GM12874 (cell line): Measurements from ENCODE around the gene BRF1.

Experiments
- TF ChIP-seq, protein P1 (sequence below): IDR thresholded peaks from 2 replicates; pipeline ENCODE4 v1.5.1; 2011; ENCODE audit warnings: low read depth, mild to moderate bottlenecking, control low read depth, low read length, moderate library complexity; ENCODE audit not compliant: insufficient read depth

The BRF1 gene

DNA sequence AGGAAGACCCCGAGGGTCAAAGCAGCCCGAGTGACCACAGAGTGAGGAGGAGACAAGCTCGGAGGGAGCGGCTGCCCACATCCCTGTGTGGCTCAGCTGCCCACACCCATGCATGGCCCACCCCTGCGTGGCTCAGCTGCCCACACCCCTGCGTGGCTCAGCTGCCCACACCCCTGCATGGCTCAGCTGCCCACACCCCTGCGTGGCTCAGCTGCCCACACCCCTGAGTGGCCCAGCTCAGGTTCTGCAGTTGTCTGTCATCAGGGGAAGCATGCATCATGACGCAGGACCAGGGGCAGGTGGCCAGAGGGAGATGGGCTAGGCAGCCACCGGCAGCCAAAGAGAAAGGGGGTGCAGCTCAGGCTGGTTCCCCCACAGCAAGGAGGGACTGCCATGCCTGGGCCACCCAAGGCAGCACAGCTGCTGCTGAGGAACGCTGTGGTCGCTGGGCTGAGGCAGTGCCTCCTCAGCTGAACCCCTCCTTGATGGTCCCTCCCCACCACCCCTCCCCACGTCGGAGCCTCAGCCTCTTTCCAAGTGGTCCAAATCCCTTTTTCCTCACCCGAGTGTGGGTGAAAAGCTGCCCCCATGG is 86.4 kb downstream of the BRF1 start:
- TF ChIP-seq, protein P1, sequence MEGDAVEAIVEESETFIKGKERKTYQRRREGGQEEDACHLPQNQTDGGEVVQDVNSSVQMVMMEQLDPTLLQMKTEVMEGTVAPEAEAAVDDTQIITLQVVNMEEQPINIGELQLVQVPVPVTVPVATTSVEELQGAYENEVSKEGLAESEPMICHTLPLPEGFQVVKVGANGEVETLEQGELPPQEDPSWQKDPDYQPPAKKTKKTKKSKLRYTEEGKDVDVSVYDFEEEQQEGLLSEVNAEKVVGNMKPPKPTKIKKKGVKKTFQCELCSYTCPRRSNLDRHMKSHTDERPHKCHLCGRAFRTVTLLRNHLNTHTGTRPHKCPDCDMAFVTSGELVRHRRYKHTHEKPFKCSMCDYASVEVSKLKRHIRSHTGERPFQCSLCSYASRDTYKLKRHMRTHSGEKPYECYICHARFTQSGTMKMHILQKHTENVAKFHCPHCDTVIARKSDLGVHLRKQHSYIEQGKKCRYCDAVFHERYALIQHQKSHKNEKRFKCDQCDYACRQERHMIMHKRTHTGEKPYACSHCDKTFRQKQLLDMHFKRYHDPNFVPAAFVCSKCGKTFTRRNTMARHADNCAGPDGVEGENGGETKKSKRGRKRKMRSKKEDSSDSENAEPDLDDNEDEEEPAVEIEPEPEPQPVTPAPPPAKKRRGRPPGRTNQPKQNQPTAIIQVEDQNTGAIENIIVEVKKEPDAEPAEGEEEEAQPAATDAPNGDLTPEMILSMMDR, result no peak

DNA sequence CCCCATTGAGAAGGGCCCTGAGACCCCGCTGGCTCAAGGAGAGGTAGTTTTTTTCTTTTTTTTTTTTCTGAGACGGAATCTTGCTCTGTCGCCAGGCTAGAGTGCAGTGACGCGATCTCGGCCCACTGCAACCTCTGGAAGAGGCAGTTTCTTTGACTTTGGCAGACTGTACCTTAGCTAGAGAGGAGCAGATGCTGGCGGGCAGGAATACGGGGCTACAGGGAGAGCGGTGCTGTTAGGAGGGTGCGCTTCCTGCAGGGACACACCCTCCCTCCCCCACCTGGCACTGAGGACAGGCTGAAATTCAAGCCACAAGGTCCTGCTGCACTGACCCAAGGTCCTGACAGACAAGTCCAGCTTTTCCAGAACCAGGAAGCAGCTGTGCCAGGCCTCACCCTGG is 87.4 kb downstream of the BRF1 start:
- TF ChIP-seq, protein P1, result no peak

DNA sequence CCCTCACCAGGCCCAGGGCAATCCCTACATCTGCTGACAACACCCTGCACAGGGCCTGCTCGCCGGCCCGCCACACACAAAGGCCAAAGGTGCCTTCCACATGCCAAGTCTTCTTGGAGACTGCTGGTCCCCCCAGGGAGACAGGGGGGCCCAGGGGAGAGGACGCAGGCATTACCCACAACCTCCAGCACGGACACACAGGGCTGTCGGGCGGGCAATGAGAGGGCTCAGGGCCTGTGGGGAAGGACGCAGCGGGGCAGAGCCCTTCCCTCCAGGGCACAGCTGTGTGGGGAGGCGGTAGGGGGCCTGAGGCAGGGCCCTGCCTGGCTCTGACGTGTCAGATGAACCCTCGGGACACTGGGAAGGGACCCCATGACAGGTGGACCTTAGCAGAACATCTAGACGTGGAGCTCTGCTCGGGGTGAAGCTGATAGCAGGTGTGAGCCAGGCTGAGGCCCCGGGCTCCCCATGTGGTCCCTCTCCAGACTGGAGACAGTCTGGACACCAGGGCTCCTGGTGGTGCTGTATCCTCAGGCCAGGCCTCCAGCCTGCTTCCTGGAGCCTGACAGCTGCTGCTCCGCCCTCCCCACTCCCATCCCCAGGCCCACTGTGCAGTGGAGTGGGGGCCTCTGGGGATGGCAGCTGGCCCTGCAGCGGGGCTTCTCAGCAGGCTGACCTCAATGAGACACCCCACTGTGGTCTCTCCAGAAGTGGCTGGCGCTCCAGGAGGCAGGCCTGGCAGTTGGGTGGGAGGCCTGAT is 88.1 kb downstream of the BRF1 start:
- TF ChIP-seq, protein P1, result no peak

DNA sequence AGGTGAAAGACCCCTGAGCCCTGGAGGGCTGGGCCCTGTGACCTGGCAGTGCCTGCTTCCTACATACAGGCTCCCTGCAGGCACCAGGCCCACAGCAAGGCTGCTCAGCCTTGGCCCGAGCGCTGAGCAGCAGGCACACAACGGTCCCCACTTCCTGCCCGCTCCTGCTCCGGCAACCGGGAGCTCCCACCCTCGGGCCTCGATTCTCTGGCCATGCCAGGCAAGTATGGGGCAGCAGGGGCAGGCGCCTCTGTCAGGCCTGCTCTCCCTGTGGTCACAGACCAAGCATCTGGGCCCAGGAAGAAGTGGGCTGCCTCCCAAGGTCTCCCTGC is 89.1 kb downstream of the BRF1 start:
- TF ChIP-seq, protein P1, result no peak

DNA sequence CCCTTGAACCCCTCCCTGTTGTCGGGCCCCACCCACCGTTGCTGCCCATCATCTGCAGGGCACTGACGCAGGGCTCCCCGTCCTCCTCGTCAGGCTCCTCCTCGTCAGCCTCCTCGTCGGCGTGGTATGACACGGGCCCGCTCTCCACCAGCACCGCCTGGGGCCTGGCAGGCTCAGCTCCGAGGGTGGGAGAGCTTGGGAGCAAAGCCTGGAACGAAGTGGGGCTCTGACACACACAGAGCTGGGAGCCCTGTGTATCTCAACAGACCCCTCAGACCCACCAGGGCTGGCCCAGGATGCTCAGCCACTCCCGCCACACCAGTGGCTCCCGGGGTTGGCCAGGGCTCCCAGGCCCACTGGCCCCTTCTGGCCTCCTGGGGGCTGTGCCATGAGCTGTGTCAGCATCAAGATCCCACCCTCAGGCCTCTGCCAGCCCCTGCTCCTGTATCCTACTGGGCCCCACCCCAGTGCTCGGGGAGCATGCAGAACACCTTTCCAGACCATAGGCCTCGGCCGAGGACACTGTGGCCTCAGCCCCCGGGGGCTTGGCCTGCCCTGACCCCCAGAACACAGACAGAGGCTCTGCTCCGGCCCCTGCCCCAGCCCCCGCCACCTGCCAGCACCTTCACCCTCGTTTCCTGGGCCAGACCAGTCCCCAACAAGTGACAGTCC is 89.6 kb downstream of the BRF1 start:
- TF ChIP-seq, protein P1, result no peak

DNA sequence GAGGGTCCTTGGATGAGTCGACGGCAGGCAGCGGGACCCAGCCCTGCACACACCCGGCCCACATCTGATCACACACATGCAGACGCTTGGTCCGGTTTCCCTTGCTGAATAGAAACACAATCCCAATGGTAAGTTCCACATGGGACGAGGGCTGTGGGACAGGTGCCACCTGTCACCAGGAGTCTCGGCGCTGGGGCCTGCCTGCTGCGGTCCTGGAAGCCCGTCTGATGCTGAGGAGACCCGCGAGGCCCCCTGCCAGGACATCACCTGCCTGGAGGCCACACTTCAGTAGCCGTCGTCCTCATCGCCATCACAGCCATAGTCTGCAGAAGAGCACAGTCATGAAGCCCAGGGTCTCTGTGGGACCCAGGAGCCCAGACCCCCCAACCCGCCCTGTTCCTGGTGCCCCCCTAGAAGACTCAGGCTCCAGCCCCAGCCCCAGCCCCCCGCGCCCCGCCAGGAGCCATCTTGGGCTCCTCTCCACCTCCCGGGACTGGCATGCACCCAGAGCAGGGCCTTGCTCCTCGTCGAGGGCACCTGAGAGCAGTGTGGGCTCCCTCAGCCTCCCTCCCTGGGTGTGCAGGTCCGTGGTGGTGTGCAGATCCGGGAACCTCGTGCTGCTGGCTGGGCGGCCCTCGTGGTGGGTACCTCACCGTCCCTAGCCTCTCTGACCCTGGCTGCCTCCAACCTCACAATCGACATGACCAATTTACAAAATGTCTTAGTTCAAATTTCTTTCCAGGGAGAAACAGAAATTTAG is 90.4 kb downstream of the BRF1 start:
- TF ChIP-seq, protein P1, result no peak

DNA sequence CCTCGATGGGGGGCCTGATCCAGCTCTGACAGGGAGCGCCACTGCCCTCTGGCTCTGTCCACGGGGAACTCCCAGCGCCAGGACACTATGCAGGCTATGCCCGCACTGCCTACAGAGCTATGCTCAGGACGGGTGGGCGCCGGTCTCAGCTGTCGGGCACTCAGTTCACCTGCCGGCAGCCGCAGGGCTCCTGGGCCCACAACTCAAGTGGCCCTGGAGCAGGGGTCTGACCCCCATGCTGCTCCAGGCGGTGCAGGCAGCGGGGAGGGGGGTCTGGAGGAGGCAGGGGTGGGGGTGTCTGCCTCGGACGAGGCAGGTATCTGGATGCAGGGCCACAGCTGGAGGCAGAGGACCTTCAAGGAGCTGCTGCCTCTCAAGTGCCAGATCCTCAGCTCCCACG is 91.2 kb downstream of the BRF1 start:
- TF ChIP-seq, protein P1, result no peak
